Stimulated activated CD4-positive, alpha-beta T cell treated with anti-CD3 and anti-CD28 coated beads, Interleukin-12 subunit alpha, Interleukin-12 subunit beta, amount 100 ng/mL, for 4 hours (primary cell): ENCODE measurements around the gene SSNA1.

Source experiments
- DNase-seq: peaks from one replicate; pipeline ENCODE4 v3.0.0-alpha.2; 2020

The SSNA1 gene

DNA sequence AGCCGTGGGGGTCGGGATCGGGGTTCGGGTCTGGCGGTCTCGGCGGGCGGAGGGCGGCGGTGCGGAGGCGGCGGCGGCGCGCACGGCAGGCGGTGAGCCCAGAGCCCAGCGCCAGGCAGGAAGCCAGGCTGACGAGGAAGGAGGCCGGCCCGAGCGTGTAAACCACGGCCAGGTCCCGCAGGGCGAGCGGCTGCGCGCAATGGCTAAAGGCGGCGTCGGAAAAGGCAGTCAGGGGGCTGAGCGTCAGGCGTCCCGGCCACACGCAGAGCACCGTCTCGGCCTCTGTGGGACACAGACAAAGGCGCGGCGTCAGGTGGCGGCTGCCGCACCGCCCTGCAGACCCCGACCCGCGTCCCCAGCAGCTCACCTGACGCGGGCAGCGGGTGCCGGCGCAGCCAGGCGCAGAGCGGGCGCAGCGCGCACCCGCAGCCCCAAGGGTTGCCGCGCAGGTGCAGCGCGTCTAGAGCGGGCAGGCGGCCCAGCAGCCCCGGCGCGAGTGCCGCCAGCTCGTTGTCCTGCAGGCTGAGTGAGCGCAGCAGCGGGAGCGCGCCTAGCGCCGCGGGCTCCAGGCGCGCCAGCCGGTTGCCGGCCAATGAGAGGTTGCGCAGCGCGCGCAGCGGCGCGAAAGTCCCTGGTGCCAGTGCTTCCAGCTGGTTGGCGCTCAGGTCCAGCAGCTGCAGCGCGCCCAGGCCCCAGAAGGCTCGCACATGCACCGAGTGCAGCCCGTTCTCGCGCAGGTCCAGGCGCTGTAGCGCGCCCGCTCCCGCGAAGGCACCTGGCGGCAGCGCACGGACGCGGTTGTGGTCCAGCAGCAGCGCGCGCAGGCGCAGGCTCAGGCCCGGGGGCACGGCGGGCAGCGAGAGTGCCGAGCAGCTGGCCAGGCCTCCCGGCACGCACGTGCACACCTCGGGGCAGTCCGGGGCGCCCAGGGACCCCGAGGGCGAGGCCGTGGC is 19.3 kb upstream of the SSNA1 start:
- no peak for DNase-seq

DNA sequence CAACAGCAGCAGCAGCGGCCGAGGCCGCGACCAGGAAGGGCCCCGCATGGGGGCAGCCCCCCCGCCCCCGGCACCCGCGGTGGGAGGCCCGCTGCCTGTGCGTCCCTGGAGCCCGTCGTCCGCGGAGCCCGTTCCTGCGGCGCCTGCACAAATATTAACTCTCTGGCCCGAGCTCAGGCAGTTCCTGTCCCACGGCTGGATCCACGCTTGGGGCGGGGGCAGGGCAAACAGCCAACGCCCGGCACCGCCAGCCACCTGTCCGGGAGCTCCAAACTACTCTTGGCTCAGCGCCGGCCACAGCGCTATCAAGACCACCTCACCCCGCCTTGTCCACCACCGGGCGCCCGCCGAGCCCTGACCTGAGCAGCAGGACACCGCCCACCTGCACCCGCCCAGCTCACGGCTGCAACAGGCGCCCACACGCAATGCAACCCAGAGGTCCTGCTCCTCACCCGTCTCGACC is 18.5 kb upstream of the SSNA1 start, which contains the start of gene LRRC26:
Gene LRRC26, minus strand, starts transcription at position 156 of the 463 bp plus-strand sequence. Its CDS starts 108 bp downstream, at position 48.
- DNase-seq, result no peak

DNA sequence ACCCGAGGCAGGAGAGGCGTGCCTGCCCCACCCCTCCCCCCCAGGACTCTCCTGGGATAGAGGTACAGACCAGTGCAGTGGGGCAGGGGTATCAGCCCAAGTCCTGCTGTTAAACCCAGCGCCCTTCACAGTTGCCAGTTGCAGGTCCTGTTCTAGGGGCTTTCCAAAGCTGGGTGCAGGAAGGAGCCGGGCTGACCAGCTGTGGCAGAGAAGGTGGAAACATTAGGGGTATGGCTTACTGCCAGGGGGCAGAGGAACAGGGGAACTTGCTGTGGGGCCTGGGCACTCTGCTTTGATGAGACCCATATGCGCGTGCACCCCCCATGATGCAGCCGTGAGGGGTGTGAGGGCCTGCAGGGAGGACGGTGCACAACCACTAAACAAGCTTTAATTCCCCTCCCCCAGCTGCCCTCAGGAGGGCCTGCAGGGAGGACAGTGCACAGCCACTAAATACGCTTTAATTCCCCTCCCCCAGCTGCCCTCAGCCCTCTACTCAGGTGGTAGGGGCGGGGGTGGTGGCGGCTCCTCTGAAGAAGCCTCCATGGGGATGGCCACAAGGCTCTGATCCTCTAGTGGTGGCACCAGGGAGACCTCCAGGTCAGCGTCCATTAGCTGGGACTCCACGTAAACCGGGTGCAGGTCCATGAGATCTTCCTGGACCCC is 17.9 kb upstream of the SSNA1 start:
- no peak for DNase-seq

DNA sequence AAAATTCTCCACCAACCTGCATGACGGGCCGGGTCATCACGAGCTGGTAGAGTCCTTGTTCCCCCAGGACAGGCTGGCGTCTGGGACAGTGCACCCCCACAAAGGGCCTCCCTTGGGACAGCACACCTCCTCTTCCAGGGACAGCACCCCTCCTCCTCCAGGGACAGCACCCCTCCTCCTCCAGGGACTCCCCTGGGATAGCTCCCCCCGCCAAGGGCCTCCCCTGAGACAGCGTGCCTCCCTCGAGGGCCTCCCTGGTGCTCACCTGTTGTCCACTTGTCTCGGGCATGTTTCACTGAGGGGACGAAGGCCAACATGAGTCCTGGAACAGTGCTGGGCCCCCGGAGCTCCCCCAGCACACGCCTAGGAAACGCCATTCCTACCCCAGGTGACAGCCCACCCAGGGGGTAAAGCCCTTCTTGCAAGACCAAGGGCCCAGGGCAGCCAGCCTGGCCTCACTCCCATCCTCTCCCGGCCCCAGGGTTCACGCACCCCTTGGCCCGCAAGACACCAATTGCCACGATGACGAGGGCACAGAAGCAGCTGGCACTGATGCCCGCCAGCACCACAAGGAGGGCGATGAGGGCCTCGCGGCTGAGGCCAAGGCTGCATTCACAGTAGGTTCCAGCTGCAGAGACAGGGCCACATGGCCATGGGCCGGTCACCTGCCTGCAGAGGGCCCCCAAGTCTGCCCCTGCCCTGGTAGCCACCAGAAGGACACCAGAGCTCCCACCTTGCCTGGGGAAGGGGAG is 17.2 kb upstream of the SSNA1 start:
- no peak for DNase-seq

DNA sequence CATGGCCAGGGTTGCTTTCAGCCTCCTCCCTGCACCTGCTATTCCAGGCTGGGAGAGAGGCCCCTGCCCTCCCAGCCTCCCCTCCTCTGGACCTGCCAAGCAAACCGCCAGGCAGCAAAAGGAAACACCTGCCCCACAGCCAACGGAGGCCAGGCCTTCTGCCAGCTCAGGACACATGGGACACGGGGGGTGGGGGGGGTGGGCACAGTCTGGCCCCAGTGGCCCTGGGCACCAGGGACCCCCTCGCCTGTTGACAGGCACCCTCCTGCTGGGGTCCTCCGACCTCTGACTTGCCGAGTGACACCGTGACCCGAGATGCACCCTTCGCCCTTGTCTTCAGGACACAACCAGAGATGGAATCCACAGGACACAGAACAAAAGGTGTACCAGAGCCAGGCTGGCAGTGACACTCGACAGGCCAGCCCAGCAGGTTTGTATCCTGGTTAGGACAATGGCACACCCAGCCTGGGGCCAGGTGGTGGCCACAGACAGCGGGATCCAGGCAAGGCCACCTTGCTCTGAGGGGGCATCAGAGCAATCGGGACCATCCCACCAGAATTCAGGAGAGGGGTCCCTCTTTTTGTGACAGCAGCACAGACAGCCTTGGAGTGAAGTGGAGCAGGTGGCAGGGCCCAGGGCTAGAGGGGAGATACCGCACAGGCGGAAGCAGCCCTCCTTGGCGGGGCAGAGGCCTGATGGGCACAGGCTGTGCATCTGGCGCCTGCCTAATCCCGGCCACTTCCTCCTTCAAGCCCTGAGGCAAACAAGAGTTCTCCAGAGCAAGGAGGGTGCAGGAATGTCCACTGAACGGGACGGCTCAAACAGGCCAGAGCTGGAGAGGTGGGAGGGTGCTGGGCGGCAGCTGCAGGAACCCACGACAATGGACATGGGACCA is 15.3 kb upstream of the SSNA1 start:
- no peak for DNase-seq

DNA sequence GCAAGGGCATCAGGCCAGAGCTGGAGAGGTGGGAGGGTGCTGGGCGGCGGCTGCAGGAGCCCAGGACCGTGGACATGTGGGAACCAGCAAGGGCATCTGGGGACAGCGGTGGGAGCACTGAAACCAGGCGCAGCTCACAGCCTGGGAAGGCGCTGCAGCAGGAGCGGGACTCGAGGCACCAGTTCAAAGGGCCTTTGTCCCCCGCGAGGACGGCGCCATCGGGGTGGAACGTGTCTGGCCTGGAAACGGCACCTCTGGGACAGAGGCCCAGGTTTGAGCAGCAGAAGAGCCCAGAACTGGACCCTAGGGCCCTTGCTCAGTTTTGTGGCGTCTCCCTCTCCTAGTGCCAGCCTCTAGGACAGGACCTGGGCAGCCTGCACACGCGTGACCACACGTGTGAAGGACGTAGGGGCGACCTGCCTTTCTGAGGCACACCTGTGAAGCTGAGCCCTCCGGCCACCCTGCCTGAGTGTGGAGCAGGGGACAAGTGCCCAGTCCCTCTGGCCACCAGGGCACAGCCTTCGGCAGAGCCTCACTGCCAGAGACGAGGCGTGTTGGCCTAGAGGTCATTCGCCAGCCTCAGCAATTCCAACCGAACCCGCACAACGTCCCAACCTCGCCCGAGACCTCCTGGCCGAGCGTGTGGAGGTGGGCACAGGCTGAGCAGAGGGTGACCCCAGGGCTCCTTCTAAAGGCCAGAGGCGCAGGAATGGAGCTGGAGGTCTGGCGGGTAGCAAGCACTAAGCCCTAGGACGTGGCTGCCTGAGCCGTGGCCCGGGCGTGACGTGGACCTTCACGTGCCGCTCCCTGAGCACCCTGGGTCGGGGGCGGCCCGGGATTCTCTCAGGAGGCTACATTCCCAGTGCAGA is 14.4 kb upstream of the SSNA1 start:
- no peak for DNase-seq

DNA sequence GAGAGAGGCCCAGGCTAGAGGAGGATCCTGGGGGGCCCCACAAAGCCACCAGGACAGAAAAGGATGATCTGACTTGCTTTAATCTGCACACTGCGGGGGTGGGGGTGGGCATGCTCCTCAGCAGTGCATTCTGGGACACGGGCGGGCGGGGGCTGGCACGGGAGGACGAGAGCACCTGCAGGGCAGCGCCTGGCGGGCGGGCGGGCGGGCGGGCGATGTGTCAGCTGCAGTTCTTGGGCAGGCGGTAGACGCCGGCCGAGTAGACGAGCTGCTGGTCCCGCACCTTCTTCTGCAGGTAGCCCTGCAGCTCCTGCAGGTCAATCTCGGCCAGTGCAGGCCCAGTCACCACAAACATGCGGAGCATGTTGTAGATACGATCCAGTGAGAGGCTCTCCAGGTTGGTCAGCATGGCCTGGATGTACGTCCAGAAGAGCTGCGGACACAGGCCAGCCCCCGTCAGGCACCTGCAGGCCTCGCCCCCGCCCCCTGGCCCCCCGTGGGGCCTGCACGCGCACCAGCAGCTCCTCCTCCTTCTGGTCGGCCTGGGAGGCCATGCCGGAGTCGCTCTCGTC is 13.7 kb upstream of the SSNA1 start:
- DNase-seq, result no peak

DNA sequence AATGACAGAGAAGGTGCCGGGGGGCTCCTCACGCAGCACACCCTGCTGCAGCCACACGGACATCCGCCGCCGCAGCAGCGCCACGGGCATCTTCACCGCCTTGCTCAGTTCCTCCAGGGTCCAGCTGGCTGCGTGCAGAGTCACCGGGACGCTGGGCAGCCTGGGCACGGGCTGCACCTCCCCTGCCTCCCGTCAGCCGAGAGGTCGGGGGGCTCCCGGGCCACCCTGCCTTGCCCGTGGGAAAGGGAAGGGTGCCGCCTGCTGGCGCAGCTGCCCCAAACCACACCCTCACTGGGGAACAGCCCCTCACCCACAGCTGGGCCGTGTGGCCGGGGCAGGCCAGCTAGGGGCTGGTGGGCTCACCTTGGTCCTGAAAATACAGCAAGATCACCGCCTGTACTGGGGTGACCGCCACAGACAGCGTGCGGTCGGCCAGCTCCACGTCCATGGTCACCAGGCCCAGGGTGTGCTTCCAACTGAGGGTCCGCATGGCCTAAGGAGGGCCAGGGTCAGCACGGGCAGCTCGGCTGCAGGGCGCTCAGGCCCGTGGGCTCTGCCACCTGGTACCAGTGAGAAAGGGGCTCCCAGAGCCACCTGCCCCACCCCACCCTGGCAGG is 13.0 kb upstream of the SSNA1 start:
- DNase-seq, result no peak

DNA sequence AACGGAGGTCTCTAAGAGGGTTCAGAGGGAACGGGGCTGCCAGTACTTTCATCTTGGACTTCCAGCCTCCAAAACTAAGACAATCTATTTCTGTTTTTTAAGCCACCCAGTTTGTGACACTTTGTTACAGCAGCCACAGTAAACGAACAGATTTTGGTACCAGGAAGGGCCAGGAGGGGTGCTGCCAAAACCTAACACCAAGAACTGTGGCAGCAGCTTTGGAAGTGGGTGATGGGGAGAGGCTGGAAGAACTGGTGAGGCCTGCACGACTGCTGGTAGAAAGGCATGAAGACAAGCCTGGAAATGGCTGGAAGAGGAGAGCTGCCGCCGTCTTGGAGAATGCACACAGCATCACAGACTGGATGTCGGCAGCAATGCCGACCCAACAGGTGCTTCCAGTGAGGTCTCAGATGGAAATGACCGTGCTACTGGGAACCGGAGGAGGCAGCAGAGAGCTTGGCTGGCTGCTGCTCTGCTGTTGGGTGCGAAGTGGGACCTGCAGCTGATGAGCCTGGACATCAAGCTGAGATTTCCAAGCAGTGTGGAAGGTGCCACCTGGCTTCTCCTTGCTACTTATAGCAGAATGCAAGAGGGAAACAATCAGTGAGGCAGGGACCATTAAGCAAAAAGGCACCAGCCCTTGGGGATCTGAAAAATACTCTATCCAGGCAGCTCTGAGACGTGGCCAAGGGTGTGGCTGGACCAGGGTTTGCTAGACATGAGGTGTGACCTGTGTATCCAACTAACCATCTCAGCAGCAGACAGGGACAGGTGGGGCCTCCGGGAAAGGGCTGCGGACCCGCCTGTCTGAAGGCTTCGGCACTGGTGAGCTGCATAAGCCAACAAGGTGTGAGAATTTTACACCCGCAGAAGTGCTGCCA is 11.9 kb upstream of the SSNA1 start:
- no peak for DNase-seq

DNA sequence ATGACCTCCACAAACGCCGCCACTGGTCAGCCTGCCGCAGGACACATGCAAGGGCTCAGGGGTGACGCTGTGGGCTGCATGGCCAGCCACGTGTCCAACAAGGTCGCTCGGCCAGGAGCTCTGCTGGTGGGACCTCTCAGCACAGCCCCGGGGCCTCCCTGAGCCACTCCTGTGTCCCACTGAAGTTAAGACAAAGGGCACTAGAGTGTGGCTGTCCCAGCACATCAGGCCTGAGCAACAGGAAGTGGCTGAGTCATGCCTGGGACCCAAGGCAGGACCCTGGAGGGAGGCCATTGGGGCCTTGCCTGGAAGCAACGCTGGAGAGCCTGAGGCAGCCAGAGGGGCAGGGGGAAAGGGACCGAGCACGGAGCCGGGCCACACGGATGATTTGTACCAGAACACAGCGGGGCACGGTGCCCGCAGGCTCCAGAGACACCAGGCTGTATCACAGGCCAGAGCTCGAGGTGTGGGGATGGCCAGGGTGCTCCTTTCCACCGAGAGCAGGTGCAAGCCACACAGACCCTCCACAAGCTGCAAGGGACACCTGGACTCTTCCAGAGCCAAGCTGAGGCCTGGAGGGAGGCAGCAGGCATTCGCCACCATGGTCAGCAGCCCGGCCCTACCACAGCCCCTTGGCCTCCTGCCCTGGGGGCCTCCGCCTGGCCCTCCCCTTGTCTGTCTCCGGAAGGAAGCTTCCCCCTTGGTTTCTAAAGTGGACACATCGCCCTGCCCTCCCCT is 10.1 kb upstream of the SSNA1 start:
- DNase-seq, result no peak

DNA sequence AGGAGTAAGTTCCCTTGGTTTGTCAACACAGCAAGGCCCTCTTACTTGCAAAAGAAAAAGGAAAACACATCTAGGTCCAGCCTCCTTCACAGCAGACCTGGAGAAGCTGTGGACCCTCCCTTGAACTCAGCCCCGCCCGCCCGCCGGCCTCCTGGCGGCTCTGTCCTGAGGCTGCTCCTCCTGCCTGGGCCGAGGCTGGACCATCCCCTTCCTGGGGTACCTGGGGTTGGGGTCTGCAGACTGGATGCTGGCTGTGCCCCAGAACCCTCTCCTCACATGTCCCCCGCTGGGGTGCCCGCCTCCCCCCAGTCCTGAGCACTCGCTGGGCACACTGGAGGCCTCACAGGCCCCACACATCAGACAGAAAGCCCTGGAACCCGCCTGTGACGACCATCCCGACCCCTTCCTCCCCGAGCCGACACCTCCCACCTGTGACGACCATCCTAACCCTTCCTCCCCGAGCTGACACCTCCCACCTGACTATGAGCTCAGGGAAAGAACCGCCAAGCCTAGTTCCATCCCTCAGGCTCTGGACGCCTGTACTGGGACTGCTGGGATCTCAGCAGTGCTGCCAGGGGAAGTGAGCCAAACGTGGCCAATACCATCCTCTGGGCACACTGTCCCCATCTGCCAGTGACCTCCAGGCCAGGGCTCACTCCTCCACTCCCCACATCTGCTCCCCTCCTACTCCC is 9.4 kb upstream of the SSNA1 start:
- DNase-seq, result no peak

DNA sequence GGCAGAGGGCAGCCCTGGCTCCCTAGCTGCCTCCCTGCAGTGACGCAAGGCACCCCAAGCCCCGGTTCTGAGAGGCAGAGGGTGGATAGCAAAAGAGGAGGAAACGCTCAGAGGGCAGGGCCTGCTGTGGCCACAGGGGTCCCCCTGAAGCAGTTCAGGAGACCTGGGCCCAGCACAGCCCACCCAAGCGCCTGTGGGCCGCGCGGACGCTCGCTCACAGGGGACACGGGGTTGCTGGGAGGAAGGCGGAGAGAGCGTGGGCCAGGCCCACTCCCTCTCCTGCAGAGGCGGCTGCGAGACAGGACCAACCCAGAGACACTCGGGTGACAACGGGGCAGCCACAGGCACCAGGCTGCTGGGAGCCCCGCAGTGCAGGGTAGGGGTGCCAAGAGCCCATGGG is 8.7 kb upstream of the SSNA1 start:
- no peak for DNase-seq

DNA sequence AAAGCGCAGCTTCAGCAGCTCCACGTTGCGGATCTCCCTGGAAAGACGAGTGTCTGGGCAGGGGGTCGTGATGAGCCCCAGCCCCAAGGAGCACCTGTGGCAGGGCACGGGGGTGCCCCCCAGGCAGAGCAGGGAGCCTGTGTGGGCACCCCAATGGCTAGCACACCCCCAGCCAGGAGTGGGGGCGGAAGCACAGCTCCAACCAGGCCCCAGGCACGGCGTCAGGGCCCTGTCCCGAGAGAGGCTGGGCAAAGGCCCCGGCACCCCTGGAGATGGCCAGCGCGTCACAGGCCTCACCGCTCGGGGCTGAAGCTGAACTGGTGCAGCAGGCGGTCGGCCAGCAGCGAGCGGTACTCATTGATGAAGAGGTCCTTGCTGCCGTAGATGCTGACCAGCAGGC is 8.0 kb upstream of the SSNA1 start:
- no peak for DNase-seq

DNA sequence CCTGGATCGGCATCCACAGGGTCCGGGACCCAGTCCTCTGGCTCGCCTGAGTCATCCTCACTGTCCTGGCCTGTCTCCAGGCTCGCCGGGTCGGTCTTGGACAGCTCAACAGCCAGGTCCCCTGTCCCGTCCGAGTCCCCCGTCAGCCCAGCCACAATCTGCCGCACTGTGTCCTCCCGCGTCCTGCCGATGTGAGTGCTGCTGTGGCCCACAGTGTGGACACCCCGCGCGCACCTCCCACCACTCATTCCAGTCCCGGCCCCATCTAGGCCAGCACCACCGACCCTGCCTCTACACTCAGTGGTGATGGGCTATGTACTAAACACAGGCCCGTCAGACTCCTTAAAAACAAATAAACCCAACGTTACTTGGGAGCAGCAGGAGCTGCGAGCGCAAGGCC is 6.8 kb upstream of the SSNA1 start:
- no peak for DNase-seq

DNA sequence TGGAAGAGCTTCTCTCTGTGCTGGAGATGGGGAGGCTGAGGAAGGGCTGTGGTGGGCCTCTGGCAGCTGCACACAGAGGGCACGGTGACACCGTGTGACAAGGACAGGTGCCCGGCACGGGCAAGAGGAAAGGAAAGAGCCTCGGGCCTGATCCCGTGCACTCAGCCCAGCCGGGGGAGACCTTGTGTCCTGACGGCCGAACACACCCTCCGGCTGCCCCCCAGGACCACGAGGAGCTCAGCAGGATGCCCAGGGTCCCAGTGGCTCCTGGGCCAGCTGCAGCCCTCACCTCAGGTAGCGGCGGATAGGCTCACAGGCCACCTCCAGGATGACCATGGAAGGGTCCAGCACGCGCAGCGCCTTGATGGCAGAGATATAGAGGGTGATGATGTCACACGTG is 5.6 kb upstream of the SSNA1 start:
- DNase-seq, result no peak

DNA sequence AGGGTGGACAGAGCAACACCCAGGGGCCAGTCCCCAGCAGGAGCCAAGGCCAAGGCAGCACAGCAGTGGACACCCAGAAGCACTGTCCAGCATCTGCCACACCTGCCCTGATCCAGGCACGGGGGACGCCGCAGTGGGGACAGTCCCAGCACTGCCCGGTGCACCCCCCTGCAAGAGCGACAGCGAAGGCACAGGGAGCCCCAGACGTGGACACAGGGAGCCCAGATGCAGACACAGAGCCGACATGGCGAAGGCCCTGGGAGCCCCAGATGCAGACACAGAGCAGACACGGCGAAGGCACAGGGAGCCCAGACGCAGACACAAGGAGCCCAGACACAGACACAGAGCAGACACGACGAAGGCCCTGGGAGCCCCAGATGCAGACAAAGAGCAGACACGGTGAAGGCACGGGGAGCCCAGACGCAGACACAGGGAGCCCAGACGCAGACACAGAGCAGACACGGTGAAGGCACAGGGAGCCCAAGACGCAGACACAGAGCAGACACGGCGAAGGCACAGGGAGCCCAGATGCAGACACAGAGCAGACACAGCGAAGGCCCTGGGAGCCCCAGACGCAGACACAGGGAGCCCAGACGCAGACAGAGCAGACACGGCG is 4.4 kb upstream of the SSNA1 start:
- DNase-seq, result no peak

DNA sequence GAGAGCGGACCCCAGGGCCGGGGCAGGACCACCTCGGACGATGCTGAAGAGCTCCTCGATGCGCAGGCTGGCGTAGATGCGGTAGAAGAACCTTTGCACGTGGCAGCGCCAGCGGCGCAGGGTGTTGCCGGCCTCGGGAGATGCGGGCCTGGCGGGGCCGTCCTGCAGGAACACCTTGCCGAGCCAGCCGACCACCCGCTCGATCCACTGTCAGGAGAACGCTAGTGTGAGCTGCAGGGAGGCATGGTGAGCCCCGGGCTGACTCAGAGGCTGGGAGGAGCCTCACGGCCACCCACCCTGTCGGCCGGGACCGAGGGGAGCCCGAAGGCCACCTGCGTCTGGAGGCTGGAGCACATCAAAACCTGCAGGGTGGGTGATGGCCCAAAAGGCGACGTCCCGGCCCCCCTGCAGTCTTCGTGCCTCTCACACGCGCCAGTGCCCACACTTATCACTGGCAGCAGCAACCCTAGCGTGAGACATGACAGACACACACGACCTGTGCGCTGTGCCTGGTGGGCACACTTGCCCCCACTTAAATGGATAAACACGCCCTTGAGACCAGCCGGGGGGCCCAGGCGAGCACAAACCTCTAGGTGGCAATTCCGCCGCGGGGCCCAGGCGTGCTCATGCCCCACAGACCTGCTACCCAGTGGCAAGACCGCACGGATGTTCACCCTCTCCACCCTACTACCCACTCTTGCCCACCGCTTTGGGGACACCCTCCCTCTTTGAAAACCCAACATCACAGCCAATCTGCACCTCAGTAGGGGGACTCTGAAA is 3.4 kb upstream of the SSNA1 start:
- DNase-seq, result no peak
